Measurements from ENCODE around the gene OCA2.

DNA sequence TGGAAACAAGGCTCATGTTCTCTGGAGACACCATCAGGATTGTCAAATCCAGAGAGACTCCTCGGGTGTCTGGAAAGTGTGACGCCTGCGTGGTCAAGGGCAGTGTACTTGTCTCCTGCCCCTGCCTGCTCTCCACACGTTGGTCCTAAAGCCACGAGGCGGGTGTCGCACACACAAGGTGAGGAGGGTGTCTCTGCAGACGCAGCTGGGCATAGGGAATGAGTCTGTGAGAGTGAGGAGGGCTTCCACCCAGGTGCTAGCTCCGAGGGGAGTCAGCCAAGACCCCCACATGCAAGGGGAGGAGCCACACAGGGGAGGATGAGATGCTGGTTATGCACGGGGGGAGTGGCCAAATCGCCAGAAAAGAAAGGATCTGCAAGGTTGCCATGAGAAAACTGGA, 27.9 kb upstream of the OCA2 start:
- TF ChIP-seq POLR2A (IDR thresholded peaks at IDR 0.05): no peak
- TF ChIP-seq, protein P1, sequence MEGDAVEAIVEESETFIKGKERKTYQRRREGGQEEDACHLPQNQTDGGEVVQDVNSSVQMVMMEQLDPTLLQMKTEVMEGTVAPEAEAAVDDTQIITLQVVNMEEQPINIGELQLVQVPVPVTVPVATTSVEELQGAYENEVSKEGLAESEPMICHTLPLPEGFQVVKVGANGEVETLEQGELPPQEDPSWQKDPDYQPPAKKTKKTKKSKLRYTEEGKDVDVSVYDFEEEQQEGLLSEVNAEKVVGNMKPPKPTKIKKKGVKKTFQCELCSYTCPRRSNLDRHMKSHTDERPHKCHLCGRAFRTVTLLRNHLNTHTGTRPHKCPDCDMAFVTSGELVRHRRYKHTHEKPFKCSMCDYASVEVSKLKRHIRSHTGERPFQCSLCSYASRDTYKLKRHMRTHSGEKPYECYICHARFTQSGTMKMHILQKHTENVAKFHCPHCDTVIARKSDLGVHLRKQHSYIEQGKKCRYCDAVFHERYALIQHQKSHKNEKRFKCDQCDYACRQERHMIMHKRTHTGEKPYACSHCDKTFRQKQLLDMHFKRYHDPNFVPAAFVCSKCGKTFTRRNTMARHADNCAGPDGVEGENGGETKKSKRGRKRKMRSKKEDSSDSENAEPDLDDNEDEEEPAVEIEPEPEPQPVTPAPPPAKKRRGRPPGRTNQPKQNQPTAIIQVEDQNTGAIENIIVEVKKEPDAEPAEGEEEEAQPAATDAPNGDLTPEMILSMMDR (IDR thresholded peaks at IDR 0.05): no peak
